Measurements from ENCODE around the gene FBXW12. TPM values are rescaled to one million over a fixed set of nuclear protein-coding genes. Genes with fewer than 3 reads are reported as not detected.

FBXW12 gene
- polyA plus RNA-seq, 1 of the 3 experiments (the other 2 are of a cell fraction) = 0.07 TPM

- peaks cover 17% of the 10 kb centered on the region; the same call in 1 of the 2 replicates for H3K79me2 ChIP-seq (ENCODE audit: insufficient read depth)
- peaks cover 0 to 18% of the 10 kb centered on the region in 2 experiments; a peak in 1 of 4 replicates for H3K4me1 ChIP-seq (ENCODE audit: control insufficient read depth in 1 of 2, insufficient read depth in 2 of 2, low read depth in 1 of 2, low read length in 1 of 2)
- ChIA-PET POLR2A (interaction anchor here (2.0 kb wide), 1 partner anchor 9 kb away, joined by 6 read pairs; no protein-coding TSS in a partner anchor), CTCF (interaction anchor here (0.7 to 14.1 kb wide), 6 partner anchors 11 to 146 kb away, joined by 3 to 156 read pairs (median 6); no protein-coding TSS in a partner anchor)
- no peaks in the 10 kb centered on the region for H3K27me3 ChIP-seq (ENCODE audit: insufficient read depth)
- no peak for DNase-seq
- no peaks in the 10 kb centered on the region for H3K9me3 ChIP-seq
- 98% methylated on average over 14 of the region's 17 CpGs for WGBS (ENCODE audit: low lambda C conversion rate)
- no peak overlapping the region for H3K27ac ChIP-seq (ENCODE audit: low read depth in 2 of 2, low read length in 1 of 2)
- H3K9me2 ChIP-seq = no peaks in the 10 kb centered on the region
- no peak overlapping the region for H3K9ac ChIP-seq
- H2AFZ ChIP-seq (ENCODE audit: low read depth) = no peak overlapping the region
- TF ChIP-seq ELF1 (IDR thresholded peaks at IDR 0.05) = no peak
- no peak for TF ChIP-seq TAF1 (IDR thresholded peaks at IDR 0.05; ENCODE audit: borderline replicate concordance, low read depth, low read length)
- no peak for TF ChIP-seq TCF12 (IDR thresholded peaks at IDR 0.05)
- no peak for TF ChIP-seq PBX3 (IDR thresholded peaks at IDR 0.05)
- TF ChIP-seq SIN3A (IDR thresholded peaks at IDR 0.05; ENCODE audit: borderline replicate concordance, low read depth, low read length) = no peak
- no peak for TF ChIP-seq RXRA (IDR thresholded peaks at IDR 0.05; ENCODE audit: borderline replicate concordance, low read depth)
- TF ChIP-seq GATA2 (CRISPR knock-in tag; IDR thresholded peaks at IDR 0.05) = no peak
- TF ChIP-seq EZH2phosphoT487 (IDR thresholded peaks at IDR 0.05; ENCODE audit: borderline replicate concordance, low read depth) = no peak
- TF ChIP-seq SMC3 (IDR thresholded peaks at IDR 0.05; ENCODE audit: low read depth, low read length) = no peak
- TF ChIP-seq MXI1 (IDR thresholded peaks at IDR 0.05; ENCODE audit: low read depth, low read length) = no peak
- no peak for TF ChIP-seq CTCF (IDR thresholded peaks at IDR 0.05)
- TF ChIP-seq FOXM1 (IDR thresholded peaks at IDR 0.05; ENCODE audit: low read depth) = no peak
- TF ChIP-seq USF1 (IDR thresholded peaks at IDR 0.05; ENCODE audit: borderline replicate concordance, low read depth) = no peak
- TF ChIP-seq ZBTB33 (IDR thresholded peaks at IDR 0.05; ENCODE audit: borderline replicate concordance, low read depth) = no peak
- no peak for TF ChIP-seq RFX5 (IDR thresholded peaks at IDR 0.05; ENCODE audit: low read length)
- no peak for TF ChIP-seq RAD21 (IDR thresholded peaks at IDR 0.05; ENCODE audit: low read length)
- TF ChIP-seq NFIC (IDR thresholded peaks at IDR 0.05; ENCODE audit: borderline replicate concordance) = no peak
- TF ChIP-seq FOXJ3 (CRISPR knock-in tag; IDR thresholded peaks at IDR 0.05) = no peak
- TF ChIP-seq GABPA (IDR thresholded peaks at IDR 0.05; ENCODE audit: low read depth) = no peak
- H3F3A ChIP-seq (replicated peaks; ENCODE audit: insufficient read depth) = no peaks in the 10 kb centered on the region
- H3K36me3 ChIP-seq (replicated peaks in 1 of 2; ENCODE audit: control insufficient read depth in 1 of 2, insufficient read depth in 2 of 2, low read length in 1 of 2) = peaks cover 0 to 50% of the 10 kb centered on the region in 2 experiments
- no peak overlapping the region for H3K4me3 ChIP-seq (ENCODE audit: low read depth in 2 of 2, low read length in 1 of 2)
- H4K20me1 ChIP-seq (ENCODE audit: insufficient read depth) = no peaks in the 10 kb centered on the region
- H3K4me2 ChIP-seq = no peak overlapping the region
Measured at GRCh38 chr3:48419597-48419996, 47.6 kb downstream of the FBXW12 start.

Data from SK-N-SH (cell line).